NCI-H2171 treated with DMSO at 0.1 percent for 48 hours (cell line): Measurements from ENCODE around the gene EDNRA.
A peak's percentile ranks its signal among the peaks of the same experiment; 100 is the strongest.

ENCODE experiments used
- DNase-seq: peaks from one replicate; lab custom pipeline; 2025; lab: John Stamatoyannopoulos, UW

Gene EDNRA

GRCh38 chr4:147589586-147589985, 108.7 kb downstream of the EDNRA start:
- DNase-seq = no peak

DNA sequence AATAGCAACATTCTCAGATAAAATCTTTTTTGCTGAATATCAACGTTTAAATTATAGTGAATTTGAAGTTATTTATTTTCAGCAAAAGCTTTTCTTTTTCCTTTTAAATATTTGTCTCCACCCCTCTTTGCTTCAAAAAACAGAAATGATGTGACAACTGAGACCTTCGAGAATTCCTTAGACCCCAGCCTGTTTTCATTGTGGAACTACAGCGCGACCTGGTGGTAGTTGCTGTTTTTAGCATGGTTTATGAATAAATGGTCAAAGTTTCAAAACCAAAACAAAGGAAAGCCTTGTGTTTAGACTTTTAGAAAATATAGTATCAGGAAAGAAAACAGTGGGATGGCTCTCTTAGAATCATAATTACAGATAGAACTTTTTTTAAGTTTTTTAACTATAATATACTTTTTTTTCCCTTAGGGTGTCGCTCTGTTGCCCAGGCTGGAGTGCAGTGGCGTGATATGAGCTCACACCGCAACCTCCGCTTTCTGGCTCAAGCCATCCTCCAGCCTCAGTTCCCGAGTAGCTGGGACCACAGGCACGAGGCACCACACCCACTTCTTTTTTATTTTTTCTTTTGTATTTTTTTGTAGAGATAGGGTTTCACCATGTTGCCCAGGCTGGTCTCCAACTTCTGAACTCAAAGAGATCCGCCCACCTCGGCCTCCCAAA, 109.5 kb downstream of the EDNRA start:
- DNase-seq = peak; percentile 31

DNA sequence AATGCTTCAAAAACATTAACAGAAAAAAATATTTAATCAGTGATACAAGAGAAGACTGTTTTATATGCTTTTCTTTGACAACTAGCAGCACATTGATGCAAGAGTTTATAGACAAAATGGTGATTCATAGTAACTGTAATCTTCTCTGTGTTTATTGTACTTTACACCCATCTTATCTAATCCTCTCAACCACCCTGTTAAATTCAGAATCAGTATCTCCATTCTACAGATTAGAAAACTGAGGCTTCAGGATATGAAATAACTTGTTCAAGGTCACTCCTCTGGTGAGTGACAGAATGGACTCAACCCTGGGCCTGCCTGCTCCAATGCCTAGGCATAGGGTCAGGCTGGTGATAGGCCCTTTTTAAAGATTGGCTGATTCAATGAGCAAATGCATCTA, 110.2 kb downstream of the EDNRA start:
- no peak for DNase-seq

GRCh38 chr4:147594107-147594506, 113.2 kb downstream of the EDNRA start:
- DNase-seq = no peak
